CD4-positive, alpha-beta T cell treated with Interleukin-15 for 4 hours (primary cell): ENCODE results near the gene CHTF18.
"Not testable (repeated sequence)": the region's sequence is repeated elsewhere in the genome, so short reads cannot be mapped to it uniquely, and the experiment has no call there.

Experiments used
- DNase-seq: peaks from one replicate; pipeline ENCODE4 v3.0.0-alpha.2; 2020; ENCODE audit warnings: low spot score

The CHTF18 gene

DNA sequence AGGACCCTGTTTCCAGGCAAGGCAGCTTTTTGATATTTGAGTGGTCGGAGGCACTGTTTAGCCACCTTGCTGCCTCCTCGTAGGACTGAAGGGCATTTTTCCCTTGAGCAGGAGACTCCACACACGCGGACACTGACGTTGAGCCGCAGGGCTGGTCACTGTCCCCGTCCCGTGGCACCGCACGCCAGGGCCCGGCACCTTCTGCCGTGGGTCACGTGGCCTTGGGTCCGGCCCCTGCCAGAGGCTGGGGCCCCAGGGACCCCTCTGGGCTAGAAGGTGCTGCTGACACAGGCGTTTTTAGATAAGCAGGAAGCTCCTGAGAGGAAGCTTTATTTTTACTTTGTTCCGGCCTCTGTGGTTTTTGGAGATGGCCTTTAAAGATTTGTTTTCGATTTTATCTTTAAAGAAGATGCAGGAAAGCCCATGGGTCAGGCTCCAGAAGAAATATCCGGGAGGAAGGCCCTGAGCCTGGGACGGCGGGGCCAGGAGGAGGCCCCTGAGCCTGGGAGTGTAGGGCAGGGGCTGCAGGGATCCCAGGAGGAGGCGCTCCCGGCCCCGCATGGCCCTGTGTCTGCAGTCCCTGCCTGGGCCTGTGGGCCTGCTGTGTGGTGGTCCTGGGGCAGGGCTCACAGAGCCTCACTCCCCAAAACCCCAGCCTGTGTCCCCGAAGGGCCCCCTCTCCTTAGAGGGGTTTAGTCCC is 42.6 kb downstream of the CHTF18 start:
- no peak for DNase-seq

DNA sequence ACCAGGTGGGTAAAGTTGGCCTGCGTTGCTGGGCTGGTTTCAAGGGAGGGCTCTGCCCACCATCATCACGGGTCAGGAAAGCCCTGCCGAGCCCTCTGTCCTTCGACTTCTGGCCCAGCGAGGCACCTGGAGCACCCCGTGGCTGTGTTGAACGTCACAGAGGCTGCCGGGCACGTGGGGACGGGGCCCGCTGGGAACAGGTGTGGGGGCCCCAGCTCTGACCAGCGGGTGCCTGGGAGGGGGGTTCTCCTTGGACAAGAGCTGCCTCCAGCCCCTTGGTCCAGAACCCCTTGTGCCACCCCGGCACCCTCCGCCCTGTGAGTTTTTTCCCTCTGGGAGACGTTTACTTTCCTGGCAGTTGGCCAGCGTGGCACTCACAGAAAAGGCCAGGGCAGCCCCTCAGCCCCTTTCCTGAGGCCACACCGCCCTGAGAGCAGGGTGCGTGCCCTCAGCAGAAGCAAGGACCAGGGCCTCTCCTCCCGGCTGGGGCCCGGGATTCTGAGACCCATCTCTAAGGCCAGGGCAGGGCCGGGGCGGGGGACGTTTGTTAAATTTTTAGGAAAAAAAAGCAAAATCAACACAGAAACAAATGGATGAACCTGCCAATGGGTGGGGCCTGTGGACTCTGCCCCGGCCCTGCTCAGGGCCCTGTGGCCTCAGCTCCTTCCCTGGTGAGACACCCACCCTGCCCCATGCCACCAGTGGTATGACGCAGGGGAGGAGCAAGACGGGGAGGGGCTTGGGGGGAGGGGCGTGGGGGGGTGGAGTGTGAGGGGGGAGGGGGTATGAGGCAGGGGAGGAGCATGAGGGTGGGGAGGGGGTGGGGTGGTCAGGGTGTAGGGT is 43.4 kb downstream of the CHTF18 start:
- no peak for DNase-seq

DNA sequence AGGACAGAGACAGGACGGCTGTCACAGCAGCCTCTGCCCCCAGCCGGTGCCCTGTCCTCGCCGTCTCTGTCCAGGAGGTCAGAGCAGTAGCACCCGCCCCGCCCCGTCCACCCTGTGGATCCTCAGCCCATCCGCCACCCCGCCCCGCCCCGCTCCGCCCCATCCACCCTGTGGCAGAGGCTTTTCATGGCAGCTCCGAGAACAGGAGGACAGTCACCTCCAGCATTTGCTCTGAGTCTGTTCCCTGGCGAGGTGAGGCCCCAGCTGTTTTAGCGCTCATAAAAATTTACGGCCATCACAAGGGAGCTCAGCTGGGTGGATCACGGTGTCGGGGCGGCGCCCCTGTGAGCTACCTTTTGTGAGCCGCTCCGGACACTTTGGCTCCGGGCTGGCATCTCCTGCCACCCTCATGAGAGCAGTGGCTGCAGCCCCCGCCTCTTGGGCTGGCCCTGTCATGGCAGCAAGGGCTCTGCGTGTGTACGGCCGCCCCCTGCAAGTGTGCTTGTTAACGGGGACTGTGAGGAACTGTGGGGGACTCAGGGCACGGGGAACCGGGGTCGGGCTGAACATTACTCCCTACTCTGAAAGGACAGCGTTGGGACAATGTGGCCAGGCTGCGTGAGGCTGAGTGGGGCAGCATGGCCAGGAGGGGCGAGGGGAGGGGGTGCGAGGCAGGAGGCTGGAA is 44.4 kb downstream of the CHTF18 start:
- no peak for DNase-seq

DNA sequence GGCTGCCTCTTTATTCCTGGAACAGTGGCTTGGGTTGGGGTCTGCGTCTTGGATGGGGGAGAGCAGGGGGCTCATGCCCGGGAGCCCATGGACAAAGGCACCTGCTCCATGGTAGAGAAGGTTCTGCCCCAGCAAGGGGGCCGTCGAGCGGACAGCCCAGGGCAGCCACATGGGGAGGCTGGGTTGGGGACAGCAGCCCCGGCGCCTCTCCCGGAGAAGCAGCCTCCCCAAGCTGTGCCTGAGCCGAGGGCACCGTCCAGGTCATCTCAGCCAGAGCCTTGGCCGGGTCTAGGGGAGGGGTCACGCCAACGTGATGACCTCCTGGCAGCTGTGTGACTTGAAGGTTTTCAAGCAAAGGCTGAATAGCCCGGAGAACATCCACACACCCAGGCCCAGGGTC is 45.0 kb downstream of the CHTF18 start:
- DNase-seq, result no peak

DNA sequence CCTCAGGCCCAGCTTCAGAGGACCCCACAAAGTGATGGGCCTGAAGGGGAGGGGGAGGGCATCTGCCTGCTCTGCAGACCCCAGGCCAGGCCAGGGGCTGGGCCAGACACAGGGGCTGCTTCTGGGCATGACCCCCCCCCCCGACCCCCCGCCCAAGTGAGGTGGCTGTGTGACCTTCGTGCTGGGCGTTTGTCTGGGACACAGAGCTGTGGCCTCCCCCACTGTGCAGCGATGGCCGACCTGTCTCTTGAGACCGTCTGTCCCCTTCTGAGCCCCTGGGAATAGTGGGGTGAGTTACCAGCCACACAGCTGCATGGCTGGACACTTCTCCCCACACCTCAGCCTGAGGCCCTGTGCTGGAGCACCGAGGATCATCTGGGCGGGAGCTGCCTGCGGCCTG is 47.0 kb downstream of the CHTF18 start:
- DNase-seq, result no peak

DNA sequence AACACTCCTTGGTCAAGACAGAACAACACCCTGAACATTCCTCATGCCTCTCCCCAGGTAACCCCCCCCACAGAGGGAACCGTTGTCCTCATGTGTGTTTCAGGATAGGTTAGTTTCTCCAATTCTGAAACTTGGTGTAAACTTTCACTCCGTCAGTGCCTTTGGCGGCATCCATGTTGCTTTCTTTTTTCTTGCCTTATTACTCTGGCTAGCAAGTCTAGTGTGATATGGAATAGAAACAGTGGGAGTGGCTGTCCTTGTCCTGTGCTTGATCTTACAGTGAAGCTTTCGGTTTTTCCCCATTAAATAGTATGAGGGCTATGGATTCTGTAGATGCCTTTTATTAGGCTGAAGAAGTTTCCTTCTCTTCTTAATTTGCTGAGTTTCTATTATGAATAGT is 47.8 kb downstream of the CHTF18 start:
- no peak for DNase-seq

DNA sequence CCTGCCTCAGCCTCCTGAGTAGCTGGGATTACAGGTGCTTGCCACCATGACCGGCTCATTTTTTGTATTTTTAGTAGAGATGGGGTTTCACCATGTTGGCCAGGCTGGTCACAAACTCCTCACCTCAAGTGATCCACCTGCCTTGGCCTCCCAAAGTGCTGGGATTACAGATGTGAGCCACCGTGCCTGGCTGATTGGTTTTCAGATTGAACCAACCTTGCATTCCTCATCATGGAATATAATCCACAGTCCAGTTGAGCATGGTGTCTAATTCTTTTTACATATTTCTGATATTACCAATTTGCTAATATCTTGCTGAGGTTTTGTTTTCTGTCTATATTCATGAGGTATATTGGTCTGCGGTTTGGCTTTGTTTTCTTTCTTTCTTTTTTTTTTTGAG is 48.4 kb downstream of the CHTF18 start:
- DNase-seq, result not testable (repeated sequence)

DNA sequence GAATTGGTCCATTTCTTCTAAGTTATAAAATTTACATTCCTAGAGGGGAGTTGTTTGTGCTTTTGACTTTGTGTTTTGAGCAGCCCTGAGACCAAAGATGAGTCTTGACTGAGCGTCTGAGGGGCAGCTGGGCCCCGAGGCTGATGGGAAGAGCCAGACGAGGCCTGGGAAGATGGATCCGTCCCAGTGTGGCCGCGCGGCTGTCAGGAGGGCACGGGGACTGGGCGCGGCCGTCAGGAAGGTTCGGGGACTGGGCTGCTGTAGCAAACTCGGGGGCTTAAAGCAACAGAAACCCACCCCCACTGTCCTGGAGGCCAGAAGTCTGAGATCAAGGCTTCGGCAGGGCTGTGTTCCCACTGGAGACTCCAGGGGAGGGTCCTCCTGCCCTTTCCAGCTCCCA is 50.3 kb downstream of the CHTF18 start:
- DNase-seq, result no peak

DNA sequence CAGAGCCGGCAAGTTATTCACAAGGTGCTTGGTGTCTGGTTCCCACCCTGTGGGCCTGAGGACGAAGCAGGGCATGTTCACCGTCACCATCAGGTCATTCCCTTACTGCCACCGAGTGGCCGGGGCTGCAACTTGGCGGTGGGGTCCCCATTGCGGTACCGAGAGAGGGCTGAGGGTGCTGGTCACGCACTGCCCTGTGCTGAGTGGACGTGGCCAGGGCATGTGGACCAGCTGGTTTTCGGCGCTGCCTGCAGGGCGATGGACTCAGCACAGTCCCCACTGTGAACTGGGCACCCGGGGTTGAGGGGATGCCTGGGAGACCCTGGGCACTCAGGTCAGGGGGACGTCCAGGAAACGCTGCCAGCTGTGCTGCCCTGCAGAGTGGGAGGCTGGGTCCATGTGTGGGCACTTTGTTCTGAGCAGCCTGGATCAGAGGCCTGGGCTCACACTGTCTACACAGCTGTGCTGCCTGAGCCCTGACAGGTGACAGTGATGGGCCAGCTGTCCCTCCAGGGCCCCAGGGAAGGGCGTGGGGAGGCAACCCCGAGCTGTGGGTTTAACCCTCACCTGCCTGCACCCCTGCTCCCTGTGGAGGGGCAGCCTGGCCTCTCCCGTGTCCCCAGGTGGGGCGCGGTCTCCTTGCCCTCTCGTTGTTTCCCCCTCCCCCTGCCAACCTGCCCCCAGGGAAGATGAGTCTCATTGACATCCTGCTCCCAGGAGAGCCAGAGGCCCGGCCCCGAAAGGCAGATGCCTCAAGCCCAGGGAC is 51.4 kb downstream of the CHTF18 start:
- no peak for DNase-seq

DNA sequence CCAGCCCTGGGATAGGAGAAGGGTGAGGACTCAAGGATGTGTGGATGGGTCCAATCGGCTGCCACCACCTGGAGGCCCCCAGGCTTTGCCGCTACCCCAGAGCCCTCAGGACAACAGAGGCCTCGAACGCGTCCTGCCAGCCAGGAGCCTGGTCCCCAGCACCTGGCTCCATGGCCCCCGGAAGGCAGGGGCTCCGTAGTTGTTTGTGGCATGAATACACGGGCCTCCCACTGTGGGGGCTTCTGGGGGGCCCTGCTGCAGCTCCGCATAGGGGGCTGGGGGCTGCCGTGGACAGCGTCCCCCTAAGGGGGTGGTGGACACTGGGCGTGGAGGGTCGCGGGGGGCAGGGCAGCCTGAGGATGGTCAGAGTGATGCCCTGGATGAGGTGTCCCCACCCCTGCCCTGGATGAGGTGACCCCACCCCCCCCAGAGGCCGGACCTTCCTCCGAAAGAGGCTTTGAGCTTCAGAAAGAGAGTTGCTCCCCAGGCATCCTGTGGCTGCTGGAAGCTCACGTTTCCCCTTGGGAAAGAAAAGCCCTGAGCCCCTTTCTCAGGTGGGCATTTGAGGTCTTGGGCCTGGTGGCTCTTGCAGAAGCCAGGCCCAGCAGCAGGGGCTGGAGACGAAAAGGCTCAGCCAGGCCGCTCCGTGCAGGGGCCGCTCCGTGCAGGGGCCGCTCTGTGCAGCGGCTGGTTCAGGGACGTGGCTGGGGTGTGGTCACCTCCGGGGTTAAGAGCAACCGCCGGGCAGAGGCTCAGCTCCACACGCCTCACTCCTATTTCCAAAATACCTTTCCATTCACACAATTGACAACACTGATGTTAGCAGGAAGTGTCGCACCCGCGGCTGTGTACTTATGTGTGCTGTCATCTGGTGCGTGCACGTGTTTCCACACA is 52.4 kb downstream of the CHTF18 start:
- no peak for DNase-seq

DNA sequence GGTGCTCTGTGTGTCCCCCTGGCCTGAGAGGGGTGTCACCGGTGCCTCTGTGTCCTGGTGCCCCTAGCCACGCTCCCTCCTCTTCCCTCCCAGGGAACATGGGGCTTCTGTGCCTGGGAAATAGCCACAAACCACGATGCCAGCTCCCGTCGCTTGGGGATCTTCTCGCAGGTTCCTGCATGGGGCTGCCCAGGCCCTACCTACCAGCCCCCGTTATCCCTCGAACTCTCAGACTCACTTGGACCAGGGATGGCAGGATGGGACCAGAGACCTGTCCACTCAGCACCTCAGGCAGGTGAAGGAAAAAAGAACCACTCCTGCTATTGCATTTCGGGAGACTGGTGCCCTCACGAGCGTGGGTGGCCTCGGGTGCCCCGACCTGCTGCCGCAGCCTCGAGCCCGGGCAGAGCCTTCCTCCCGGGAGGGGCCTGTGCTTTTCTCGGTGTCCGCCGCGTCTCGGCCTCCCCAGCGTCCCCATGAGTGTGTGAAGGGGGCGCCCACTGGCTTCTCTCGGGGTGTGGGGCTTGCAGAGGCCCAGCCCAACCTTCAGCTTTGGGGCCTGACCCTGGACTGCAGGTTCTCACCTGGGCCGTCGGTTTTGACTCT is 53.1 kb downstream of the CHTF18 start:
- no peak for DNase-seq

DNA sequence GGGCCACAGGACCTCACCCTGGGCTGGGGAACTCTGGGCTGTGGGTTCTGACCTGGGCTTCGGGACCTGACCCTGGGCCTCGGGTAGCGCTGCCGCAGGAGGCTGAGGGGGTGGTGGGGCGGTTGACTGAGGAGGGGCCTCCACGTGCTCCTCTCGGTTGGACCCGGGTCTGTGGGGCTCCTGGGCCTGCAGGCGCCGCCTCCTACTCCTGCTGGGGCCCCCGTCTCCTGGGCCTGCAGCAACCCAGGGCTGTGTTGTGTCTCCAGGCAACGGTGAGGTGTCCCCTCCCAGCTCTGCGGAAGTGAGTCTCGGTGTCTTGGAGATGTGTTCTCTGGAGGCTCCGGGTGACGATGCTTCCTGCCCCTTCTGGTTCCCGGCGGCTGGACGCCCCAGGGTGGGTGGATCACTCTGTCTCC is 53.6 kb downstream of the CHTF18 start:
- DNase-seq, result no peak

DNA sequence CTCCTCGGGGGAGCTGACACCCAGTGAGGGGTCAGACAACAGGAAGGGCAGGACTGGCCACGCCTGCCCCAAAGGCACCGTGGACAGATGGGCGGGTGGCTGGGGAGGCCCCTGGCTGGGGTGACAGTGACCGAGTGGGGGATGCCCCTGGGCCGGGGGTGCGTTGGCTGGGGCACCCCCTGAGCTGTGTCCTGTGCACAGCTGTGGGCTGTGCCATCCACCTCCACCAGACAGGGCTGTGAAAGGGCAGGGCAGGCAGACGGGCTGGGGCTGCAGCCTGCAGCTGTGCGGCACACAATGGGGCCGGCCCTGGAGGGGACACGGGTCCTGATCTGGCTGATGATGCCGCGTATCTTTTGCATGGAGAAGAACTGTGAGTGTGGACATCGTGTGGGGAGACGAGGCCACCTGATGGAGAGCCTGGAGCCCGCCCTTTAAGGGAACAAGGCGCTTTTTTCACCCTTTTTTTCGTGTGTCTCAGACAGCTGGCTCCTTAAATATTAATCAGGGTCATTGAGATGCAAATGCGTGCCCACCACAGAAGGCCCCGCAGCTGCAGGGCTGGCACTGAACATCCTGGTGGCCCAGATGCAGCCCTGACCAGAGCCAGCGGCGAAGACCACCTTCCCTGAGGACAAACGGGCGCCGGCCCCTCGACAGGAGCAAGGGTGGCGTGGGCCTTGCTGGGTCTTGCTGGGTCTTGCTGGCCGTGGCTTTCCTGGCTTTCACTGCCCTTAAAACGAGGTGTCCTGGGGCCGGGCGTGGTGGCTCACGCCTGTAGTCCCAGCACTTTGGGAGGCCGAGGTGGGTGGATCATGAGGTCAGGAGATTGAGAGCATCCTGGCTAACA is 54.5 kb downstream of the CHTF18 start:
- no peak for DNase-seq

DNA sequence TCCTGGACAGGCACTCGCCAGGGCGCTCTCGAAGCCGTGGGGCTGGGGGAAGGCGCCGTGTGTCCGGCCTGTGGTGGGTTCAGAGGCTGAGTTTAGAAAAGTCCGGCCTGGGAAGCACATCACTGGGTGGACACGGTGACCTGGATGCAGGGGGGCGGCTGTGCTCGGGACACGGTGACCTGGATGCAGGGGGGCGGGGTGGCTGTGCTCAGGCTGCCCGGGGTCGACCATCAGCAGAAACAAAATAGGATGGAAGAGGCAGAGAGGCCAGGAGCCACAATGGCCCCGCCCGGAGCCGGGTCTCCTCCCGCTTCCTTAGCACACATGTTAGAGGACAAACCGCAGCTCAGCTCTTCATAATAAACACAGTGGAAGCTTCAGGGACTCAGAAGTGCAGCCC is 55.4 kb downstream of the CHTF18 start:
- no peak for DNase-seq

DNA sequence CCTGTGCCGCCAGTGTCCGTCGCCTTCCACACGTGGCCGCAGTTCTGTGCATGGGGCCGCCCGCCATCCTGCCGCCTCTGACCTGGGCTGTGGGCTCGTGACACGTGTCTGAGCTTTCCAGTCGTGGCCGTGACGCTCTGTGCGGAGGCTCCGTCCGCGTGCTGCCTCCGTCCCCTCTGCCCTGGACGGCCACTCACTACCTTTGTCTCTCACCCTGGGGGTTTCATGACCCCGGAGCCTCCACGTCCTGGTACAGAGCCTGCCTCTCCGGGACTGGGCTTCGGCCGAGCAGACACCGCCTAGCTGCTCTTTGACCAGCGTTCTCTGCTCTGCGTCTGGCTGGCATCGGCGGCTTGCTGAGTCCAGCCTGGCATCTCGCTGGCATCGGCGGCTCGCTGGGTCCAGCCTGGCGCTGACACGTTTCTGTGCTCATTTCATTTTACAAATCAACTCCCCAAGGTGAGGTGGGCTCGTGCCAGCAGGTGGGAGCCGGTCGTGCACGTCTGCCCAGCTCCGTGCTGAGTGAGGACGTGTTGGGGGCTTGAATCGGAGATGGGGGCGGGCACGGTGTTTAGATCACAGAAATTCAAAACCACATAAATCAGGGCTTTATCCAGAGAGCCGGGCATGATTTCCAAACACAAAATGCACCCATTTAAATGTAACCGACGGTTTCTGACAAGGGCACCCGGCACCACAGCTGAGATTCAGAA is 56.4 kb downstream of the CHTF18 start:
- DNase-seq, result no peak

DNA sequence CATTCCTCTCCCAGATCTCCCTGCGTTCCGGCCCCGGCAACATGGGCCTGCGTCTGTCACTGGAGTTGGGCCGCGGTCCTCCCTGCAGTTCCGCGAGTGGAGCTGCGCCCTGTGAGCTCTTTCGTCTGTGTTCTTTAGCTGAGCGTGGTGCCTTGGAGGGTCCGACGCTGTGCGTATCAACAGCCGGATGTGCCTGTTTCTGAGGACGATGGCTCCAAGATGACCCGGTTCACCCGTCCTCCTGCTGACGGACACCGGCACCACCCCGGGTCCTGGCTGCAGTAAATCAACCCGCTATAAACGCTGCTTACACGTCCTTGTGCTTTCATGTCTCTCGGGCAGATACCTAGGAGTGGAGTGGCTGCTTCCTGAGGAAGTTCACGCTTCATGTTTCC is 56.9 kb downstream of the CHTF18 start:
- no peak for DNase-seq

DNA sequence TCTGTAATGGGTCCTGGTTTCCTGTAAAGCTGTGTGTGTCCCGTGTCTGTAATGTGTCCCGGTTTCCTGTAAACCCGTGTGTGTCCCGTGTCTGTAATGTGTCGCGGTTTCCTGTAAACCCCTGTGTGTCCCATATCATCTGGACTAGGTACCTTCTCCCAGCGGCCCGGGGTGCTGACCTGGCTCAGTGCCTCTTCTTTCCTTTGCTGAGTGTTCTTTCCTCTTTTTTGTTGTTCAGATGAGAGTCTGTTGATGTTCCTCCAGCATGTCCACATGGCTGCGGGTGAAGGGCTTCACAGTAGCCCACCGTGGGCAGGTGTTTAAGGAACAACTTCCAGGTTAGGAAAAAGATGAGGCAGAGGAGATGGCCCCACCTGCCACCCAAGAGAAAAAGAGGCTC is 58.7 kb downstream of the CHTF18 start:
- DNase-seq, result no peak
